ENCODE measurements around the gene HM13. TPM values are rescaled to one million over a fixed set of nuclear protein-coding genes. Genes with fewer than 3 reads are reported as not detected.
A peak's percentile ranks its signal among the peaks of the same experiment; 100 is the strongest.

HM13 gene
- total and polyA plus RNA-seq, 9 of the 15 experiments (the other 6 are each of a cell fraction or from before 2014, with no cell fraction given) = 7.7 to 136 (median 74.5) TPM

DNA sequence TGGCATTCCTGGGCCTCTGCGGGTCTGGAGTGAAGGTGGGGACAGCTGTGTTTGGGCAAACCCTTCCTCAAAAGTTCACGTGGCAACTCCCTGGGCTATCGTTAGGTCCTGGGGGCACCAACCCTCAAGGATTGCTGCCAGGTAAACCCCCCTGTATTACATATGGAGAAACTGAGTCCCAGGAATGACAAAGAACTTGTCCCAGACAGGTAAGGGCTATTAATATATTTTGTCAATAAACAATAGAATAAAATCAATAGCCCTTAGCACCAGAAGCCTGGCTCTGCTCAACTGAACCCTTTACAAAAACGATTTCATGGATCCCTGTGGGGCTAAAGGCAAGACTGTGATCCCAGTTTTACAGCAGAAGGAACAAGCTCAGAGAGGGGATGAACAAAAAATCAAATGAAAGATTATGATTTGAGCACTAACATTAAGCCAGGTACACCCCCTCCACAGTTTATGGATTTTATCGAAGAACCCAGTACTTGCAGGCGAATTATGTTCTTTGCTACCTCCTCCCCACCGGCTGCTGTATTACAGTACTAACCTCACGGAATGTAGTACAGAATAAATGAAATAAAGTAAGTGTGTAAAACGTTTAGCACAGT lies 93.5 kb downstream of the HM13 start:
- Histone ChIP-seq H3K4me2 (ENCODE audit: insufficient read depth, low read length) (peak overlapping the region; percentile 98), H2AFZ (ENCODE audit: low read depth, low read length) (peak overlapping the region; percentile 70; the same call in 1 of the 2 replicates), H3K27ac (ENCODE audit: extremely low read depth, low read depth, low read length) (peak overlapping the region; percentile 85), H3K9me3 (replicated peaks; ENCODE audit: control insufficient read depth, insufficient read depth, low read depth, low read length) (no peaks in the 10 kb centered on the region), H3K4me1 (replicated peaks in 1 of 2; ENCODE audit: control insufficient read depth in 2 of 2, insufficient read depth in 2 of 2, low read length in 2 of 2) (peaks cover 46 to 73% of the 10 kb centered on the region in 2 experiments), H3K4me3 (peak overlapping the region; percentile 94; the same call in 1 of the 2 replicates), H3K27me3 (ENCODE audit: control insufficient read depth in 2 of 2, insufficient read depth in 2 of 2, low read length in 2 of 2) (no peaks in the 10 kb centered on the region), H3K9me1 (ENCODE audit: control insufficient read depth, insufficient read depth, low read length) (no peaks in the 10 kb centered on the region), H3K79me2 (ENCODE audit: control insufficient read depth, insufficient read depth, low read length) (peaks cover 35% of the 10 kb centered on the region), H3K9ac (ENCODE audit: insufficient read depth in 1 of 2, low read depth in 2 of 2, low read length in 2 of 2) (peak overlapping the region; percentile 14 to 27; a peak in 2 of 4 replicates), H4K20me1 (replicated peaks; ENCODE audit: control insufficient read depth, insufficient read depth, low read length) (no peaks in the 10 kb centered on the region; the same call in 1 of the 2 replicates), H3K36me3 (ENCODE audit: control insufficient read depth, insufficient read depth, low read length) (peaks cover 14% of the 10 kb centered on the region; the same call in 1 of the 3 replicates)
- intact Hi-C loops (cut with micrococcal nuclease) = no loop called here
- DNase-seq (ENCODE audit: extremely low read depth in 1 of 4, low spot score in 3 of 4) = peak in 2 of 4 experiments; percentile 5 to 36
- no TSS peak for BruUV-seq (replicated peaks)
- CTCF ChIA-PET (ENCODE audit: low intra/inter-chr PET ratio) = interaction anchor here (9.1 kb wide), 1 partner anchor 46 kb away, joined by 304 read pairs; no protein-coding TSS in a partner anchor
- in situ Hi-C loops (cut with MboI) = no loop called here
- ATAC-seq = no peak
- POLR2A ChIA-PET = interaction anchor here (1.0 to 7.6 kb wide), 15 partner anchors 14 to 199 kb away, joined by 3 to 107 read pairs (median 7); partner anchors contain the start of gene TPX2
- peak; percentile 65 for FAIRE-seq
- 12% methylated on average over 9 of the region's 9 CpGs for WGBS (ENCODE audit: insufficient coverage, low coverage, missing lambda C conversion rate)
- TF ChIP-seq PTTG1 (tag; IDR thresholded peaks at IDR 0.05; ENCODE audit: low read depth) (no peak), PHF20 (IDR thresholded peaks at IDR 0.05; ENCODE audit: partially characterized antibody) (no peak), L3MBTL2 (IDR thresholded peaks at IDR 0.05) (no peak), WHSC1 (IDR thresholded peaks at IDR 0.05; ENCODE audit: low read length) (no peak), ARNT (IDR thresholded peaks at IDR 0.05) (peak in 1 of 2 experiments; percentile 15; a peak in 1 of 4 replicates), ZNF764 (CRISPR knock-in tag; IDR thresholded peaks at IDR 0.05; ENCODE audit: low read depth) (no peak), CHD4 (IDR thresholded peaks at IDR 0.05; ENCODE audit: insufficient read depth, insufficient replicate concordance, low read depth, low read length, poor library complexity, severe bottlenecking) (no peak), ZNF239 (CRISPR knock-in tag; IDR thresholded peaks at IDR 0.05) (no peak), GATAD2B (IDR thresholded peaks at IDR 0.05; ENCODE audit: borderline replicate concordance) (0 out of 2 replicates have a peak, but pooled peaks have one; percentile 4), SAP30 (IDR thresholded peaks at IDR 0.05; ENCODE audit: borderline replicate concordance, insufficient read depth, low read depth, low read length, poor library complexity, severe bottlenecking) (no peak), SMARCA5 (IDR thresholded peaks at IDR 0.05) (no peak), BRCA1 (IDR thresholded peaks at IDR 0.05) (no peak), BRCA1 (CRISPR knock-in tag; IDR thresholded peaks at IDR 0.05) (no peak), ZNF707 (CRISPR knock-in tag; conservative IDR thresholded peaks at IDR 0.05) (no peak), SREBF1 (IDR thresholded peaks at IDR 0.05; ENCODE audit: borderline replicate concordance, low read depth, low read length) (no peak), BMI1 (IDR thresholded peaks at IDR 0.05; ENCODE audit: low read length) (no peak), HNRNPL (IDR thresholded peaks at IDR 0.05; ENCODE audit: low read depth, low read length) (0 out of 2 replicates have a peak, but pooled peaks have one; percentile 4), ZNF232 (CRISPR knock-in tag; IDR thresholded peaks at IDR 0.05) (no peak), GTF2B (IDR thresholded peaks at IDR 0.05; ENCODE audit: extremely low read depth, insufficient read length) (no peak)
- TF ChIP-seq, protein P1, sequence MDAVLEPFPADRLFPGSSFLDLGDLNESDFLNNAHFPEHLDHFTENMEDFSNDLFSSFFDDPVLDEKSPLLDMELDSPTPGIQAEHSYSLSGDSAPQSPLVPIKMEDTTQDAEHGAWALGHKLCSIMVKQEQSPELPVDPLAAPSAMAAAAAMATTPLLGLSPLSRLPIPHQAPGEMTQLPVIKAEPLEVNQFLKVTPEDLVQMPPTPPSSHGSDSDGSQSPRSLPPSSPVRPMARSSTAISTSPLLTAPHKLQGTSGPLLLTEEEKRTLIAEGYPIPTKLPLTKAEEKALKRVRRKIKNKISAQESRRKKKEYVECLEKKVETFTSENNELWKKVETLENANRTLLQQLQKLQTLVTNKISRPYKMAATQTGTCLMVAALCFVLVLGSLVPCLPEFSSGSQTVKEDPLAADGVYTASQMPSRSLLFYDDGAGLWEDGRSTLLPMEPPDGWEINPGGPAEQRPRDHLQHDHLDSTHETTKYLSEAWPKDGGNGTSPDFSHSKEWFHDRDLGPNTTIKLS (IDR thresholded peaks at IDR 0.05; ENCODE audit: borderline replicate concordance, low read depth) = no peak
